Endometrium (tissue), 2 donors: ENCODE results near the gene PPID.
"Not testable (repeated sequence)": the region's sequence is repeated elsewhere in the genome, so short reads cannot be mapped to it uniquely, and the experiment has no call there.

Experiments
- FAIRE-seq: peaks from 2 replicates; lab custom pipeline; 2012; peaks lifted over from hg19 to GRCh38; lab: Jason Lieb, UNC
- donor health status: control.
- donor health status: control.

The PPID gene

DNA sequence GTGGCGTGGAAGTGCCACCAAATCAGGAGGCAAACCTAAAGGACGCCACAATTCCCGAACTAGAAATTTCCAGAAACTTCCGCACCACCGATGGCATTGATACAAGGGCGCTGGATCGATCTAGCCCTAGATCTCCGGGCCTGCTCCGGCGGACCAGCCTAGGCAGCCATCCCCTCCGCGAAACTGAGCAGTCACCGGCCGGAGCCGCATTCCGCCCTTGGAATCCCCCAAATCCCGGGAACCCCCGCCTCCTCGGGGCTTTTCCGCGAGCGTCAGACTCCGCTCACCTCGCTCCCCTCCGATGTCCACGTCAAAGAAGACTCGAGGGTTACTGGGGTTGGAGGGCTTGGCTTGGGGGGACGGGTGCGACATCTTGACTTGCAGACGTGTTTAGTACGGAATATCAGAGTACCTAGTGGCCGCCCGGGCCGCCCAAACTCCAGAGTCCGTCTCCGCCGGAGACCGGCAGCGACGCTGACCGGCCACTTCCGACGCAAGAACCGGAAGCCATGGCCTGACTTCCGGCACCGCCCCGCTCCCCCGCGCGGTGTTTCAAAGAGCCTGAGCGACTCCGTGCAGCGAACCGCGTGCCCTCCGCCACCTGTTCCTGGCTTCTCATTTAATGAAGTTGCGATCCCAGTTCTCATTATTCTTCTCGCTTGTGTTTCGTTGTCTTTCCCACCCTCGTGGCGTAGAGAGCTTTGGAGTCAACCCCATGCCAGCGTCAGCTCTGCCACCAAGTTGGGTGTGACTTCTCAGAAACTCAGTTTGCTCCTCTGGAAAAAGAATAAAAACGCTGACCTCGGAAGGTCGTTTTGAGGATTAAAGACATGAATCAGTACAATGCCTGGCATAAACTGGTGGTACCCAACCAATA, at the start of gene PPID:
TSS of gene PPID (minus strand) at position 480 of the 877 bp plus-strand sequence. CDS start at position 372, 108 bp downstream.
- peak; percentile 21 for FAIRE-seq

- FAIRE-seq = no peak
Measured at GRCh38 chr4:158771776-158772175, 48.6 kb upstream of the PPID start.

GRCh38 chr4:158770671-158771070, 47.5 kb upstream of the PPID start:
- no peak for FAIRE-seq

DNA sequence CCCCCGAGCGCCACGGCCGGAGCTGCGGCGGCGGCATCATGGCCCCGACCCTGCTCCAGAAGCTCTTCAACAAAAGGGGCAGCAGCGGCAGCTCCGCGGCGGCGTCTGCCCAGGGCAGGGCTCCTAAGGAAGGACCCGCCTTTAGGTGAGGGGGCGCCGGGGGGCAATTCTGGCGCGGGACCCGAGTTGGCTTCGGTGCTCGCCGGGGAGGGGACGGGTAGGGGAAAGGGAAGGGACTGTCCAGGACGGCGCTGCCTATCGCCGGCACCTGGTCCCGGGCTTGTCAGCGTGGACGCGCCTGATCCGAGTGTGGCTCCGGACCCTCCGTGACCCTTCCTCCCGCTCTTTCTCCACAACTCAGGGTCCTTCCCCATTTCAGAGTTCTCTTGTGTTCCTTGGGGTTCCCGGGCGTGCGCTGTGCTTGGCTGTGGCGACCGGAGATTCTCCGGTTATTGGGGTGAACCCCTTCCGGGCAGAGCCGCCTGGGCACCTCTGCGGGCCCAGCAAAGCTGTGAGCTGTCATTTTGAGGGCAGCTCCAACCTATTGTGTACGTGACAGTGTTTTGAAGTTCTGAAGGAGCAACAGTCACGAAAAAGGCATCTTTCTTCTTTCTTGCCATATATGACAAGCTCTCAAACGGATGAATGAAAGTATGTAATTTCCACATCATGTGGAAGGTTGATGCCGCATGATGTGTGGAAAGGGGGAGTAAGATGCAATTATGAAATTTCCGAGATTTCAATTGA, 46.2 kb upstream of the PPID start:
- FAIRE-seq = no peak

GRCh38 chr4:158768555-158769174, 45.5 kb upstream of the PPID start, which contains the start of gene FNIP2:
TSS of gene FNIP2 (plus strand) at chr4:158769026. CDS start at chr4:158769213, 187 bp downstream.
- no peak for FAIRE-seq

DNA sequence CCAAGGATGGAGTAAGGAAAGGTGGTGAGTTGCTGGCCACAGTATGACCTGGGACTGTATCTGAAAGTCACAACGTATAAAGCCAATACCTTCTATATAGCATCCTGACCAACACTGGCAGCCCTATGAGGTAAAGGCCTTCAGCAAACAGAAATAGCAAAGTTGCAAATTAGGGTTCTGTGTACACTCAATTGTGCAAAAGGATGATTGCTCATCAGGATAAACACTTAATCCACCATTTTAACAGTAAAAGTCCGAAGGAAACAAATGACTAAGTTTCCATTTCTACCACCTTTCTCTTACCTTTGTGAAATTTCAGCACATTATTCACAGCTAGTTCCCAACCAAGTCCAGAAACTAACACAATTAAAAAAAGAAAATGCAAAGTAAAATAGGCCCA, 44.3 kb upstream of the PPID start:
- FAIRE-seq = no peak

GRCh38 chr4:158766434-158767044, 43.3 kb upstream of the PPID start:
- no peak for FAIRE-seq

- no peak for FAIRE-seq
Measured at GRCh38 chr4:158763462-158763861, 40.3 kb upstream of the PPID start.

- FAIRE-seq = no peak
Measured at GRCh38 chr4:158762553-158762952, 39.4 kb upstream of the PPID start.

DNA sequence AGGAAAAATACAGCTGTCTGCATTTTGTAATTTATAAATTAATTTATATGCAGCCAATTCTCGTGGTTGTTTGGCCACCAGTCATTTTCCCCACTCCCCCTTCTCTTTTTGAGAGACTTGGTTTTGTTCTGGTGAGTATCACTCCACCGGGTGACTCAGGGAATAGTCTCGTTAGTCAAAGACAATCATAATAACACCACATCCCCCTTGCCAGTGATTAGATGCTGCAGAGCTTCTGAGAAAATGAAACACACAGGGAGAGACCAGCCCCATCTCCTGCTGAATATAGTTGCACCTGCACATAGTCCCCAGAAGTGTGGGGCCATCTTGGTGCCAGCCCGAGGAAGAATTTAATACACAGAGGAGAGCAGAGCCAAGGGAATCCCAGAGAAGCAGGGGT, 37.7 kb upstream of the PPID start:
- FAIRE-seq = no peak

DNA sequence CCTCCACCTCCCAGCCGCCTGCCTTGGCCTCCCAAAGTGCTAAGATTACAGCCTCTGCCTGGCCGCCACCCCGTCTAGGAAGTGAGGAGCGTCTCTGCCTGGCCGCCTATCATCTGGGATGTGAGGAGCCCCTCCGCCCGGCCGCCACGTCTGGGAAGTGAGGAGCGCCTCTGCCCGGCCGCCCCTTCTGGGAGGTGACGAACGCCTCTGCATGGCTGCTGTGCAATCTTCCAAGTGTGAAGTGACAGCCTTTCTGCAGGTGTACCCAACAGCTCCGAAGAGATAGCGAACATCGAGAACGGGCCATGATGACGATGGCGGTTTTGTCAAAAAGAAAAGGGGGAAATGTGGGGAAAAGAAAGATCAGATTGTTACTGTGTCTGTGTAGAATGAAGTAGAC, 36.3 kb upstream of the PPID start:
- FAIRE-seq = not testable (repeated sequence)

- FAIRE-seq = no peak
Measured at GRCh38 chr4:158758703-158759102, 35.5 kb upstream of the PPID start.

- FAIRE-seq = no peak
Measured at GRCh38 chr4:158758142-158758541, 34.9 kb upstream of the PPID start.

DNA sequence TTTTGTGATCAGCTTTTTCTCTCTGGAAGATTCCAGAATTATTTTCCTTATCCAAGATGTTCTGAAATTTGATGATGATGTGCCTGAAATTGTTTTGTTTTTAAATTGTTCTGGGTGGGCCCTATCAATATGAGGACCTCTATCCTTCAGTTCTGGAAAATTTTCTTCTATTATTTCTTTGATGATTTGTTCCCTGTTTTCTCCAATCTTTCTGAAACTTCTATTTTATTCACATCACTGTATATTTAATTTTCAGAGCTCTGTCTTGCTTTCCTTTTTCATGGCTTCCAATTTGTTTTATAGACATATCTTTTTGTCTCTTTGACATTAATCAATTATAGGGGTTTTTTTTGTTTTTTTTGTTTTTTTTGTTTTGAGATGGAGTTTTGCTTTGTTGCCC, 33.4 kb upstream of the PPID start:
- no peak for FAIRE-seq

DNA sequence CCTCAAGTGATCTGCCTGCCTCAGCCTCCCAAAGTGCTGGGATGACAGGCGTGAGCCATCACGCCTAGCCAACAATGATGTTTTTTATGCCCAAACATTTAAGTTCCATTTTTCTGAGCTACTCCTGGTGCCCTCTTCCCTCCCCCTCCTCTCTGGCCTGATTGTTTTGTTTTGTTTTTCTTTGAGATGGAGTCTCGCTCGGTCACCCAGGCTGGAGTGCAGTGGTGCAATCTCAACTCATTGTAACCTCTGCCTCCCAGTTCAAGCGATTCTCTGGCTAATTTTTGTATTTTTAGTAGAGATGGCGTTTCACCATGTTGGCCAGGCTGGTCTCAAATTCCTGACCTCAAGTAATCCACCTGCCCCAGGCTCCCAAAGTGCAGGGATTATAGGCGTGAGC, 32.6 kb upstream of the PPID start:
- not testable (repeated sequence) for FAIRE-seq

- FAIRE-seq = no peak
Measured at GRCh38 chr4:158754385-158755180, 31.4 kb upstream of the PPID start.

GRCh38 chr4:158750379-158750778, 27.2 kb upstream of the PPID start:
- FAIRE-seq = no peak

DNA sequence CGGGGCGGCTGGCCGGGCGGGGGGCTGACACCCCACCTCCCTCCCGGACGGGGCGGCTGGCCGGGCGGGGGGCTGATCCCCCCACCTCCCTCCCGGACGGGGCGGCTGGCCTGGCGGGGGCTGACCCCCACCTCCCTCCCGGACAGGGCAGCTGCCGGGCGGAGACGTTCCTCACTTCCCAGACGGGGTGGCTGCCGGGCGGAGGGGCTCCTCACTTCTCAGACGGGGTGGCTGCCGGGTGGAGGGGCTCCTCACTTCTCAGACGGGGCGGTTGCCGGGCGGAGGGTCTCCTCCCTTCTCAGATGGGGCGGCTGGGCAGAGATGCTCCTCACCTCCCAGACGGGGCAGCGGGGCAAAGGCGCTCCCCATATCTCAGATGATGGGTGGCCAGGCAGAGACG, 23.3 kb upstream of the PPID start:
- not testable (repeated sequence) for FAIRE-seq

DNA sequence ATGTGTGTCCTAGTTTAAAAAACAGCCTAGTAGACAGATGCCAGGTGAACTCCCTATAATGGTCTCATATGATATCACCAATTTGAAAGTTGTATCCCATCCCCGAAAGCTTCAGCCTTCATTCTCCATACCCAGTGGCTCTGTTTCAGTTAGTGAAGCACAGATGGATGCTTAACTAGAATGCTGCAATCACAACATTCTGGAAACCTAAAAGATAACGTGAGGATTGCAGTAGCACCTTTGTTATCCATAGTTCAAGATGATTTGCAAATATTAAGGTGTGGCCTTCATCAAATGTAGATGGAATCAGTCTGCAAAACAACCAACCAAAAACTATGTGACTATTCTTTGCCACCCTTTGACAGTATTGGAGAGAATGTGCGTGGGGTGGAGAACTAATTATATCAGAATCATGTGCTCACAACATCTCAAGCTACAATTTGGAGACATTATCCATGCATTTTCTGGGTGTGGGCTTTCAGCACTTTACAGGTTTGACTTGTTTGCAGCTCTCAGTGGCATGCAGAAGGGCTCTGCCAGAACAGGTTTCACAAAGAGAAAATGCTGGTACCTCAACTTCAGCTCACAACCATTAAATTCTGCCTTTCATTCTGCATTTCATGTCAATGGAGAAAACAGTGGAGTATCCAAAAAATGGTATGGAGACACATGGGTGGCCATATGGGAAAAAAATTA, 18.3 kb upstream of the PPID start:
- FAIRE-seq = no peak

DNA sequence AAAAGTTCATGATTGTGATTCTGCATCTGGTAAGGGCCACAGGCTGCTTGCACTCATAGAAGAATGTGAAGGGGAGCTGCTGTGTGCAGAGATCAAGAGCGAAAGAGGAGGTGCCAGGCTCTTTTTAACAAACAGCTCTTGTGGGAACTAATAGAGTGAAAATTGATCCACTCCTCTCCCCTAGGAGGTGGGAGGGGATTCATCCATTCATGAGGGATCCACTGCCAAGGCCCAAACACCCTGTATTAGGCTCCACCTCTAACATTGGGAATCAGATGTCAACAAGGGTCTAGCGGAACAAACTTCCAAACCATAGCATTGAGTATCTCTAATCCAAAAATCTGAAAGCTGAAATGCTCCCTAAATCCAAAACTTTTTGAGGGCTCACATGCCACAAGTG, 16.4 kb upstream of the PPID start:
- FAIRE-seq = no peak

DNA sequence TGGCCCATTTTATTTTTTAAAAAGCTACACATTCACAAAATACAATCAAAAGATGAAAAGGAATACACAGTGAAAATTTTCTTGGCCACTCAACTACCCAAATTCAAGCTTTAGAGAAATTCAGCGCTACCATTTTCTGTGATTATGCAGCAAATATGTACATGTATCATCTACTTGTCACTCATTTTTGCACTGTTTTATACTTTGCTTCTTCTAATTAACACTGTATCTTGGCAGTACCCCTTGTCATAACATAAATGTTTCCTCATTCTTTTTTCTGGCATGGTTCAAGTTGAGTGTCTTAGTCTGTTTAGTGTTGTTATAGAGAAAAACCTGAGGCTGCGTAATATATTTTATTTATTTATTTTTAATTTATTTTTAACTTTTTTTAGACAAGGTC, 15.7 kb upstream of the PPID start:
- FAIRE-seq = no peak
